ENCODE measurements around the gene PDZD11. TPM values are rescaled to one million over a fixed set of nuclear protein-coding genes. Genes with fewer than 3 reads are reported as not detected.

The PDZD11 gene, protein sequence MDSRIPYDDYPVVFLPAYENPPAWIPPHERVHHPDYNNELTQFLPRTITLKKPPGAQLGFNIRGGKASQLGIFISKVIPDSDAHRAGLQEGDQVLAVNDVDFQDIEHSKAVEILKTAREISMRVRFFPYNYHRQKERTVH
- 31.5 and 48.4 TPM in 2 replicates for total RNA-seq

DNA sequence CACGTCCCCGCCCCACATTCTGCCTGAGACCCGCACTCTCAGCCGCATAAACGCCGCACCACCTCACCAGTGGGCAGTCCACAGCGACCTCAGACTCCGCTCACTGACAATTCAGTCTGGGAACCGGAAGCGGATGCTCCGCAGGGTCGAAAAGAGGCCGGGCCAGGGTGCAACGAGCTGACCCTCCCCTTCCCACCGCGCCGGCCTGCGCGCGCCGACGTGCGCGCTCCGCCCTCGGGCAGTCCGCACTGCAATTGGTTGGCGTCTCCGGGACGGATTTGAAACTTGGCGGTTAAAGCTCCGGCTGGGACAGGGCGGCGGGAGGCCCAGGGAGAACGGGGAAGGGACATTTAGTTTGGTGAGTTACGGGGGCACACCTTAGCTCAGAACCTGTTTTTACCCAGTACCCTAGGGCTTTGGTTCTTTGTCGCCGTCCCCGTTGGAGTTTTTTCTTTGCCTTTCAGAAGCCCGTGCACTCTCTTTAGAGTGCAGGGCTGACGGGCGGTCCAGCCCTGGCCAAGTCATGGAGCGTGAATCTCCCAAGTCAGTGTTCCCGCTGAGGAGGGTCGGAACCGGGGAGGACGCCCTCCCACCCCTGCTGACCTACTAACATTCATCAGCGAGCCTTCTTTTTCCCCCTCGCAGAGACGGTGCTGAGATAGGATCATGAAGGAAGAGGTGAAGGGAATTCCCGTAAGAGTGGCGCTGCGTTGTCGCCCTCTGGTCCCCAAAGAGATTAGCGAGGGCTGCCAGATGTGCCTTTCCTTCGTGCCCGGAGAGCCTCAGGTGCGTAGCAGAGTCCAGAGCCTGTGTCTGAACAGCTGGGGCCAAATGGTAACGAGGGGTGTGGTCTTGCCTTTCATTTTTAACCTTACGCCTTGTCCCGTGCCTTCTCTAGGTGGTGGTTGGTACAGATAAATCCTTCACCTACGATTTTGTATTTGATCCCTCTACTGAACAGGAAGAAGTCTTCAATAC lies at the start of gene PDZD11, which contains the start of gene KIF4A:
Gene PDZD11 (minus strand): TSS at position 135 of the 978 bp plus-strand sequence. CDS start 586 bp downstream, outside the sequence.
Gene KIF4A (plus strand): TSS at position 312 of the 978 bp plus-strand sequence. CDS start 355 bp downstream, at position 667.
- Histone ChIP-seq H3K27me3 (ENCODE audit: control insufficient read depth, insufficient read depth, low read length) (no peaks in the 10 kb centered on the region), H3K36me3 (ENCODE audit: control insufficient read depth, insufficient read depth, low read length) (no peaks in the 10 kb centered on the region), H3K4me3 (ENCODE audit: low read depth, low read length) (peak within 1 kb of the TSS; percentile 83)
- peak; percentile 37 for DNase-seq (ENCODE audit: low read depth)
- TF ChIP-seq, protein P1, sequence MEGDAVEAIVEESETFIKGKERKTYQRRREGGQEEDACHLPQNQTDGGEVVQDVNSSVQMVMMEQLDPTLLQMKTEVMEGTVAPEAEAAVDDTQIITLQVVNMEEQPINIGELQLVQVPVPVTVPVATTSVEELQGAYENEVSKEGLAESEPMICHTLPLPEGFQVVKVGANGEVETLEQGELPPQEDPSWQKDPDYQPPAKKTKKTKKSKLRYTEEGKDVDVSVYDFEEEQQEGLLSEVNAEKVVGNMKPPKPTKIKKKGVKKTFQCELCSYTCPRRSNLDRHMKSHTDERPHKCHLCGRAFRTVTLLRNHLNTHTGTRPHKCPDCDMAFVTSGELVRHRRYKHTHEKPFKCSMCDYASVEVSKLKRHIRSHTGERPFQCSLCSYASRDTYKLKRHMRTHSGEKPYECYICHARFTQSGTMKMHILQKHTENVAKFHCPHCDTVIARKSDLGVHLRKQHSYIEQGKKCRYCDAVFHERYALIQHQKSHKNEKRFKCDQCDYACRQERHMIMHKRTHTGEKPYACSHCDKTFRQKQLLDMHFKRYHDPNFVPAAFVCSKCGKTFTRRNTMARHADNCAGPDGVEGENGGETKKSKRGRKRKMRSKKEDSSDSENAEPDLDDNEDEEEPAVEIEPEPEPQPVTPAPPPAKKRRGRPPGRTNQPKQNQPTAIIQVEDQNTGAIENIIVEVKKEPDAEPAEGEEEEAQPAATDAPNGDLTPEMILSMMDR (IDR thresholded peaks at IDR 0.05; ENCODE audit: insufficient read depth, low read length, poor library complexity, severe bottlenecking) = no peak

DNA sequence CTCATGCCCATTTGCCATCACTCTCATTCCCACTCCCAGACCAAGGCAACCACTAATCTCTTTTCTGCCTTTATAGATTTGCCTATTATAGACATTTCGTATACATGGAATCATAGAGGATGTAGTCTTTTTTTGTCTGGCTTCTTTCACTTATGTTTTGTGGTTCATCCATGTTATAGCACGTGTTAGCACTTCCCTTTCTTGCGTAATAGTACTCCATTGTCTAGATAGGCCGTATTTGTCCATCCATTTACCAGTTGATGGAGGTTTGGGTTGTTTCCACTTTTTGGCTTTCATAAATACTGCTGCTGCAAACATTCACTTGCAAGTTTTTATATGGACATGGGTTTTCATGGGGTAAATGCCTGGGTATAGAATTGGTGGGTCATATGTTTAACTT lies 48.6 kb upstream of the PDZD11 start:
- no peak for DNase-seq (ENCODE audit: low read depth)
- TF ChIP-seq, protein P1 (IDR thresholded peaks at IDR 0.05; ENCODE audit: insufficient read depth, low read length, poor library complexity, severe bottlenecking) = no peak
- Histone ChIP-seq H3K36me3 (ENCODE audit: control insufficient read depth, insufficient read depth, low read length) (no peaks in the 10 kb centered on the region), H3K4me3 (ENCODE audit: low read depth, low read length) (no peak overlapping the region), H3K27me3 (ENCODE audit: control insufficient read depth, insufficient read depth, low read length) (no peaks in the 10 kb centered on the region)

DNA sequence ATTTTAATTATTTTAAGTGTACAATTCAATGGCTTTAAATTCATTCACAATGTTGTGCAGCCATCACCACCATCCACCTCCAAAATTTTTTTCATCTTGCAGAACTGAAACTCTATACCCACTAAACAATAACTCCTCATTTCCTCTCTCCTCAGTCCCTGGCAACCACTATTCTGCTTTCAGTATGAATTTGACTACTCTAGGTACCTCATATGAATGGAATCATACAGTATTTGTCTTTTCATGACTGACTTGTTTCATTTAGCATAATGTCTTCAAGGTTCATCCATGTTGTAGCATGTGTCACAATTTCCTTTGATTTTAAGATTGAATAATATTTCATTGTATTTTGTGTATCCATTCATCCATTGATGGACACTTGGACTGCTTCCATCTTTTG lies 47.0 kb upstream of the PDZD11 start:
- Histone ChIP-seq H3K4me3 (ENCODE audit: low read depth, low read length) (no peak overlapping the region), H3K27me3 (ENCODE audit: control insufficient read depth, insufficient read depth, low read length) (no peaks in the 10 kb centered on the region), H3K36me3 (ENCODE audit: control insufficient read depth, insufficient read depth, low read length) (no peaks in the 10 kb centered on the region)
- no peak for DNase-seq (ENCODE audit: low read depth)
- TF ChIP-seq, protein P1 (IDR thresholded peaks at IDR 0.05; ENCODE audit: insufficient read depth, low read length, poor library complexity, severe bottlenecking) = no peak

DNA sequence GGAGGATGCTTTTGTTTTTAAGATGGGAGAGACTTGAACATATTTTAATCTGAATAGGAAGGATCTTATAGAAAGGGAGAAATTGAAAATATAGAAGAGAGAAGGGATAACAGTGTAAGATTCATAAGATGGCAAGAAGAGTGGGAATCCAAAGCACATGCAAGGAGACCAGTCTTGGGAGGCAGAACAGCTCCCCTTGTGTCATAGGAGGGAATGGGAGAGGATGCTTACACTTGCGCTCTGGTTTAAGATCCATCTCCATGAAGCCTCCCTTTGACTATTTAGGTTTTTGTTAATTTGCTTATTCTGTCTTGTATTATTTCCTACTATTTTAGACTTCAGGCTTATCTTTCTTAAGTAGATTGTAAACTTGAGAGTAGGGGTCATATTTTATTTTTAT lies 42.9 kb upstream of the PDZD11 start:
- no peaks in the 10 kb centered on the region for H3K36me3 ChIP-seq (ENCODE audit: control insufficient read depth, insufficient read depth, low read length)
- H3K4me3 ChIP-seq (ENCODE audit: low read depth, low read length) = no peak overlapping the region
- TF ChIP-seq, protein P1 (IDR thresholded peaks at IDR 0.05; ENCODE audit: insufficient read depth, low read length, poor library complexity, severe bottlenecking) = peak; percentile 8
- no peaks in the 10 kb centered on the region for H3K27me3 ChIP-seq (ENCODE audit: control insufficient read depth, insufficient read depth, low read length)
- DNase-seq (ENCODE audit: low read depth) = no peak

DNA sequence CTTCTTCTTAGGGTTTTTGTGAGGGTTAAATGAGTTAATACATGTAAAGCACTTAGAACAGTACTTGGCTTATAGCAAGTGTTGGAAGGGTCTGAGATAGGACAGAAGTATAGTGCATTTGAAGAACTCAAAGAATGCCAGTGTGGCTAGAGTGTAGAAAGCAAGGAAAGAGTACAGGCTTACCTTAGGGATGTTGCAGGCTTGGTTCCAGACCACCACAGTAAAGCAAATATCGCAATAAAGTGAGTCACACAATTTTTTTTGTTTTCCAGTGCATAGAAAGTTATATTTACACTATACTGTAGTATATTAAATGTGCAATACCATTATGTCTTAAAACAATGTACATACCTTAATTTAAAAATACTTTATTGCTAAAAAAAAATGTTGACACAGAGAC lies 41.4 kb upstream of the PDZD11 start:
- Histone ChIP-seq H3K36me3 (ENCODE audit: control insufficient read depth, insufficient read depth, low read length) (no peaks in the 10 kb centered on the region), H3K27me3 (ENCODE audit: control insufficient read depth, insufficient read depth, low read length) (no peaks in the 10 kb centered on the region), H3K4me3 (ENCODE audit: low read depth, low read length) (no peak overlapping the region)
- TF ChIP-seq, protein P1 (IDR thresholded peaks at IDR 0.05; ENCODE audit: insufficient read depth, low read length, poor library complexity, severe bottlenecking) = no peak
- no peak for DNase-seq (ENCODE audit: low read depth)
